Stomach (tissue), 9 donors: ENCODE data around the gene MRPL42. TPM values are rescaled to one million over a fixed set of nuclear protein-coding genes. Genes with fewer than 3 reads are reported as not detected.
A peak's percentile ranks its signal among the peaks of the same experiment; 100 is the strongest.

Experiments used
- DNase-seq, 2 donors: peaks; one replicate each; pipeline versions ENCODE4 v3.0.0 to v3.0.0-alpha.2; 2013 to 2019
- H3K27ac ChIP-seq, 5 donors: fragments of 200-600 bp in 4 of 5; sonication (generic) in 4 of 5; one replicate each; pipeline ENCODE4 v1.5.1; 2013 to 2019; ENCODE audit warnings: mild to moderate bottlenecking in 1 of 5, moderate library complexity in 1 of 5
- H3K27me3 ChIP-seq, 3 donors: fragments of 200-600 bp; sonication (generic); one replicate each; pipeline ENCODE4 v1.5.1; 2017 to 2019; ENCODE audit warnings: mixed run types in 1 of 3
- H3K36me3 ChIP-seq, 4 donors: fragments of 200-600 bp; sonication (generic); 1 replicate in 3 of 4; 2 replicates in 1 of 4; pipeline ENCODE4 v1.5.1; 2016 to 2019
- H3K4me1 ChIP-seq, 4 donors: fragments of 200-600 bp; sonication (generic); one replicate each; pipeline ENCODE4 v1.5.1; 2016 to 2019
- H3K4me3 ChIP-seq, 4 donors: fragments of 200-600 bp; sonication (generic) in 3 of 4; one replicate each; pipeline ENCODE4 v1.5.1; 2016 to 2019; ENCODE audit warnings: mild to moderate bottlenecking in 1 of 4
- H3K9me3 ChIP-seq, 4 donors: fragments of 200-600 bp; sonication (generic); one replicate each; pipeline ENCODE4 v1.5.1; 2016 to 2019
- EP300 ChIP-seq: sonication (generic); formaldehyde crosslinking; IDR thresholded peaks from one replicate; pipeline ENCODE4 v1.6.1; 2017; ENCODE audit warnings: antibody characterized with exemption
- POLR2A ChIP-seq, 4 donors: fragments of 450-650 bp; IDR thresholded peaks; one replicate each; pipeline ENCODE4 v1.6.1; 2016; ENCODE audit warnings: antibody characterized with exemption in 4 of 4, control low read depth in 2 of 4, mild to moderate bottlenecking in 1 of 4, moderate library complexity in 1 of 4
- POLR2AphosphoS5 ChIP-seq, 3 donors: sonication (generic); formaldehyde crosslinking; IDR thresholded peaks; one replicate each; pipeline ENCODE4 v1.6.1; 2016; ENCODE audit warnings: antibody characterized with exemption in 3 of 3
- WGBS, 5 donors: extraction: QIAGEN DNeasy Blood & Tissue Kit in 3 of 5; methylation state at CpG; one replicate each; pipeline versions ENCODE4 v1.1.5 to v1.1.7; 2013 to 2018; 5-methylcytosine and 5-hydroxymethylcytosine counted together
- intact Hi-C: fragments of 100-400 bp; cut with DNase I; formaldehyde crosslinking; loops from one replicate; pipeline ENCODE4 v1.15.1; 2023; ENCODE audit warnings: low total_unique reads
- polyA plus RNA-seq, 3 donors: library from polyadenylated mRNA; stranded (reverse); fragments of 200-250 nt; gene quantifications; one replicate each; pipeline ENCODE4 v1.2.3, GENCODE V29; 2013
- total RNA-seq, 5 donors: library from RNA; depleted of rRNA; stranded (reverse); fragments of >200 nt; gene quantifications; one replicate each; pipeline versions ENCODE4 v1.1.0 to v1.2.3, GENCODE V29; 2014 to 2016
- TF ChIP-seq, protein P1 (sequence below), 7 experiments: fragments of 450-650 bp in 4 of 7; fragments of 200-600 bp in 3 of 7; sonication (generic) in 3 of 7; IDR thresholded peaks; one replicate each; pipeline ENCODE4 v1.5.1; 2016 to 2019; ENCODE audit warnings: antibody characterized with exemption in 7 of 7, control low read depth in 2 of 7, mild to moderate bottlenecking in 1 of 7
- donor health status: healthy with polysubstance abuse.
- donor health status: Bipolar disorder and iron deficiency.
- donor health status: healthy.

Gene MRPL42
- total and polyA plus RNA-seq, 8 donors, result 3.5 to 90.1 (median 31.2) TPM

DNA sequence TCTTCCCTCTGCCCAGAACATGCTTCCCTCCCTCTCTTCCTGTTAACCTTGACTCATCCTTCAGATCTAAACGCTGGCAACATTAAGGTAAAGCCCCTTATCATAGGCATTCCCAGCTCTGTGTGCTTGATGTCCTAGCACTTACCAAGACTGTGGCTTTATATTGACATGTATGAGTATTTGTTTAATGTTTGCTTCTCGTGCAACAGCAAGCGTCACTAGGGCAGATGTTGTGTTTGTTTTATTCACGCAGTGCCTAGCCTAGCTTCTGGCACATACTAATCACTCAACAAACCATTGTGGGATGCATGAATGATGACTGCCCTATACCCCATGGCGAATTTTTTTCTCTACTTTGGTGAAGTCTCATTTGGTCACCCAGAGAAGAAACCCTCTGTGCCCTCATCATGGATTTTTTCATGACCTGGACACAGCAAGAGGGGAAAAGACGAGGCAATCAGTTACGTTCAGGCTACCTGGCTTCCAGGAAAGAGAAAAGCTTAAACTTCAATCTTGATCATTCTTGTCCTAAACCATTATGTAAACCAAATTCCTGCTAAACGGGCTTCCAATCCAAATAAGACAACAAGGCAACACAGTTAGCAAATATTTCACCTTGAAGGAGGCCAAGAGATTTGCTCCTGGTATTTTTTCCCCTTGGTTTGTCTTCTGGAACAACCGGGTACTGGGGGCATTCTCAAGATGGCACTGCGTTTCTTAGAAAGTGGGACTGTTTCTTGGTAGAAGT is 57.2 kb downstream of the MRPL42 start:
- no peaks in the 10 kb centered on the region for H3K36me3 ChIP-seq
- no peak overlapping the region for H3K4me3 ChIP-seq
- no peaks in the 10 kb centered on the region for H3K27me3 ChIP-seq
- H3K9me3 ChIP-seq, result no peaks in the 10 kb centered on the region
- DNase-seq, result peak; percentile 34 to 50
- 29 to 55% (median 39%) methylated on average over 10 of the region's 10 CpGs for WGBS, 5 donors
- intact Hi-C loops, result no loop called here
- H3K27ac ChIP-seq, result peak overlapping the region; percentile 52 to 65 (median 62)
- H3K4me1 ChIP-seq, result peaks cover 5 to 33% (median 8%) of the 10 kb centered on the region in 4 donors
- TF ChIP-seq EP300, result no peak
- TF ChIP-seq POLR2AphosphoS5 (IDR thresholded peaks at IDR 0.05), result peak in 2 of 3 donors; percentile 36 to 77

DNA sequence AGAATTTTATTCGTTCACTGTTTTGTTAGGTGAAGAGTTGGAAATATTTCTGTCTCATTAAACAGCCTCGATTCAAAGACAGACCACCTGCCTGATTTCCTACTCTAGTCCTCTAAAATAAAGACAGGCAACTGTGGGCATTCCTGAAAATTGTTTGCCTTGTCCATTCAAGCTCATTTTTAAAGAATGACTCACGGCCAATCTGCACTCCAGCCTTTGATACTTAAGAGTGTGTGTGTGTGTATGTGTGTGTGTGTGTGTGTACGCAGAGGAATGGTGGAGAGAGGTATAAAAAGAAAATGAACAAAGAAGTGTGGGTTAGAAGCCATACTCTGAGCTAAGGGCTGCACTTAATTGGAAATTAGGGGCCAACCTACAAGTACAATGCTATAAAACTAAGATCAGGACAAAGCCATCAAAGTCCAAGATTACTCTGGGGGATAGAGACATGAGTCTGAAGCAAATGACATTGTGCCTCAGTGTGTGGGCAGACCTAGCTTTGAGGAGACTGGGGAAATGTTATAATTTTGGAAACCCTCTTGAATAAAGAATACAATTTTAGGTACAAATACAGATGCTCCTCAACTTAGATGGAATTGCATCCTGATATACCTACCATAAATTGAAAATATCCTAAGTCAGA is 59.6 kb downstream of the MRPL42 start:
- peak overlapping the region in 2 of 5 donors; percentile 17 to 25 for H3K27ac ChIP-seq
- DNase-seq, result peak in 1 of 2 donors; percentile 73
- H3K36me3 ChIP-seq, result no peaks in the 10 kb centered on the region
- no peaks in the 10 kb centered on the region for H3K9me3 ChIP-seq
- no peak overlapping the region for H3K4me3 ChIP-seq
- WGBS, 5 donors, result 31 to 50% (median 45%) methylated on average over 4 of the region's 4 CpGs
- no peaks in the 10 kb centered on the region for H3K27me3 ChIP-seq
- intact Hi-C loops, result no loop called here
- peaks cover 0 to 31% (median 11%) of the 10 kb centered on the region in 4 donors for H3K4me1 ChIP-seq
- TF ChIP-seq POLR2AphosphoS5 (IDR thresholded peaks at IDR 0.05) (peak in 1 of 3 donors; percentile 5), POLR2A (IDR thresholded peaks at IDR 0.05) (no peak)

DNA sequence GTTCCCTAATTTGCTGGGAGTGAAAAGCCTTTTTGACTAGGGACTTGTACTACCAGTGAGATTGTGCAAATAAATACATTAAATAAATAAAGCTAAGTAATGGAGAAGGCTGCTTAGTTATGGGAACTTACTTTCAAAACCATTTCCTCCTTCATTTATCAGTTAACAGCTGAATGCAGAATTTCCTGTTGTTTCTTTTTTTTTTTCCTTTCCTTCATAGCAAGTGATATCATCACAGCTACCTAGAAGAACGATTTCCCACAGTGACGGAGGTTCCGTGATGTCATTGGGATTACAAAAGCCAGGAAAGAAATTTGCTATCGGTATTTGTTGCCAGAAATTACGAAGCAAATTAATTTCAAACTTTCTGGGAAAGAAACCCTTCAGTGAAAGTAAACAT is 63.0 kb downstream of the MRPL42 start:
- Histone ChIP-seq H3K36me3 (no peaks in the 10 kb centered on the region), H3K9me3 (no peaks in the 10 kb centered on the region), H3K27me3 (no peaks in the 10 kb centered on the region), H3K4me1 (peaks cover 0 to 28% (median 11%) of the 10 kb centered on the region in 4 donors), H3K27ac (peak overlapping the region; percentile 33 to 74 (median 67)), H3K4me3 (no peak overlapping the region)
- intact Hi-C loops, result no loop called here
- DNase-seq, result peak; percentile 36 to 74
- WGBS, 5 donors, result 8 to 29% (median 19%) methylated on average over 5 of the region's 5 CpGs
- TF ChIP-seq POLR2A (IDR thresholded peaks at IDR 0.05) (no peak), EP300 (no peak), POLR2AphosphoS5 (IDR thresholded peaks at IDR 0.05) (peak in 1 of 3 donors; percentile 46)
- TF ChIP-seq, protein P1, sequence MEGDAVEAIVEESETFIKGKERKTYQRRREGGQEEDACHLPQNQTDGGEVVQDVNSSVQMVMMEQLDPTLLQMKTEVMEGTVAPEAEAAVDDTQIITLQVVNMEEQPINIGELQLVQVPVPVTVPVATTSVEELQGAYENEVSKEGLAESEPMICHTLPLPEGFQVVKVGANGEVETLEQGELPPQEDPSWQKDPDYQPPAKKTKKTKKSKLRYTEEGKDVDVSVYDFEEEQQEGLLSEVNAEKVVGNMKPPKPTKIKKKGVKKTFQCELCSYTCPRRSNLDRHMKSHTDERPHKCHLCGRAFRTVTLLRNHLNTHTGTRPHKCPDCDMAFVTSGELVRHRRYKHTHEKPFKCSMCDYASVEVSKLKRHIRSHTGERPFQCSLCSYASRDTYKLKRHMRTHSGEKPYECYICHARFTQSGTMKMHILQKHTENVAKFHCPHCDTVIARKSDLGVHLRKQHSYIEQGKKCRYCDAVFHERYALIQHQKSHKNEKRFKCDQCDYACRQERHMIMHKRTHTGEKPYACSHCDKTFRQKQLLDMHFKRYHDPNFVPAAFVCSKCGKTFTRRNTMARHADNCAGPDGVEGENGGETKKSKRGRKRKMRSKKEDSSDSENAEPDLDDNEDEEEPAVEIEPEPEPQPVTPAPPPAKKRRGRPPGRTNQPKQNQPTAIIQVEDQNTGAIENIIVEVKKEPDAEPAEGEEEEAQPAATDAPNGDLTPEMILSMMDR (IDR thresholded peaks at IDR 0.05), result no peak

DNA sequence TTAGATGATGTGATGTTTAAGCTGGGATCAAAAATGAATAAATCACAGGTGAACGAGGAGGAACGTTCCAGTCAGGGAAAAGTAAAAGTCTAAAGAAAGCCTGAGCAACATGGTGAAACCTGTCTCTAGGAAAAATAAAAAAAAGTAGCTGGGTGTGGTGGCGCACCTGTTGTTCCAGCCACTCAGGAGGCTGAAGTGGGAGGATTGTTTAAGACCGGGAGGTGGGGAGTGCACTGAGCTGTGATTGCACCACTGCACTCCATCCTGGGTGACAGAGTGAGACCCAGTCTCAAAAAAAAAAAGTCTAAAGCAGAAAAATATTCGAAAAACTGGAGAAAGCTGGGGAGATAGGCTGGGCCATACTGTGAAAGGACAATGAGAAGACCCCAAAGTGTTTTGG is 66.0 kb downstream of the MRPL42 start:
- H3K36me3 ChIP-seq, result no peaks in the 10 kb centered on the region
- H3K4me1 ChIP-seq, result peaks cover 0 to 19% (median 7%) of the 10 kb centered on the region in 4 donors
- no peaks in the 10 kb centered on the region for H3K27me3 ChIP-seq
- no peak overlapping the region for H3K27ac ChIP-seq
- DNase-seq, result no peak
- no peaks in the 10 kb centered on the region for H3K9me3 ChIP-seq
- intact Hi-C loops, result no loop called here
- no peak overlapping the region for H3K4me3 ChIP-seq
- TF ChIP-seq EP300, result no peak
- no peak for TF ChIP-seq POLR2AphosphoS5 (IDR thresholded peaks at IDR 0.05)
- 85 to 92% (median 89%) methylated on average over 5 of the region's 5 CpGs for WGBS, 5 donors

DNA sequence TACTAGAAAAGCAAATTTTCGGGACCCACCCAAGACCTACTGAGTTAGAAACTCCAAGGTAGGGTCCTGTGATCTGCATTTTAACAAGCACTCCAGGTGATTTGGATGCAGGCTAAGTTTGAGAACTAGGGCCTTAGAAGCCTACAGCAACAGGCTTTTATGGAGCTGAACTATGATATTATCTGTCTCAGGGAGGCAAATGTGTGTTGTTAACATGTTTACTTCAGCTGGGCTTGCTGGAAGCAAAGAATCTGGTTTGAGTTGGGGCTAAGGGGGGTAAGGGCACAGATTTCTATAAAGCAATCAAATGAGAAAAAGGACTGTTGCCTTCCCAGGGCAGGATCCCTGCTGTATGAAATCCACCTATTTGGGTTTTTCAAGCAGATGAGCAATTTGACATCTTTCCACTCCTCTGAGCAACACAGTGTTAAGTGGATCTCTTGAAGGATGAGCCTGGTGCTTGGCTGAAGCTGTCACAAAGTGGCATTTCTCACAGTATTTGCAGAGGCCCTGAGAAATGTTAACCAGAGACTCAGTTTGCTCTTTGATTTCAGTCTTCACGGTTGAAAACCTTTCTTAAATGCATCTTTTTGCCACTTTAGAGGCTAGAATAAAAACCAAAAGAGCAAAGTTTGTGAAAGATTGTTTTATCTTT is 68.9 kb downstream of the MRPL42 start:
- intact Hi-C loops, result no loop called here
- Histone ChIP-seq H3K4me1 (peaks cover 0 to 9% (median 0%) of the 10 kb centered on the region in 4 donors), H3K36me3 (no peaks in the 10 kb centered on the region), H3K27ac (no peak overlapping the region), H3K27me3 (no peaks in the 10 kb centered on the region), H3K9me3 (no peaks in the 10 kb centered on the region), H3K4me3 (no peak overlapping the region)
- no peak for DNase-seq
- TF ChIP-seq POLR2AphosphoS5 (IDR thresholded peaks at IDR 0.05) (no peak), POLR2A (IDR thresholded peaks at IDR 0.05) (no peak), EP300 (no peak)
- TF ChIP-seq, protein P1 (IDR thresholded peaks at IDR 0.05), result no peak
- WGBS, 5 donors, result 69 to 82% (median 77%) methylated on average over 2 of the region's 2 CpGs
